Neural progenitor cell (in vitro differentiated cells): ENCODE measurements around the gene ZNF71.

ENCODE experiments used
- EZH2 ChIP-seq: fragments of 200-600 bp; sonication (generic); IDR thresholded peaks from 2 replicates; pipeline ENCODE4 v1.6.1; 2017; ENCODE audit warnings: antibody characterized with exemption, mild to moderate bottlenecking, moderate library complexity
- EZH2phosphoT487 ChIP-seq: fragments of 200-600 bp; sonication (generic); IDR thresholded peaks from 2 replicates; pipeline ENCODE4 v1.6.1; 2017; ENCODE audit warnings: antibody characterized with exemption
- TF ChIP-seq, protein P1 (sequence below): fragments of 200-600 bp; sonication (generic); IDR thresholded peaks from 2 replicates; pipeline ENCODE4 v1.5.1; 2017; ENCODE audit warnings: antibody characterized with exemption, mild to moderate bottlenecking

DNA sequence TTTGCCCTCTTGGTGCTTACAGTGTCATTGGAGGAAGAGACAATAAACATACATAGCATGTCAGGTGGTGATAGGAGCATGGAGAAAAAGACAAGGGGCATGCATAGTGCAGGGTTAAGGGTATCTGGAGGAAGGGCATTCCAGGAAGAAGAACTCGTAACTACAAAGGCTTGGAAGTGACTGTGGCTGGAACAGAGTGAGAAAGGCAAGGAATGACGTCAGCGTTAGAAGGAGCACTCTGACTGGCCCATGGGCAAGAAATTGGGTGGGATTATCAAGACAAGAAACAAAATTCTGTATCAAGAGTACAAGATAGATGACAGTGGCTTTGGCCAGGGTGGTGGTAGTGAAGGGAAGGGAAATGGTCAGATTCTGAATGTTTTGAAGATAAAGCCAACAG lies 59.0 kb downstream of the ZNF71 start:
- TF ChIP-seq EZH2phosphoT487 (no peak), EZH2 (no peak)
- TF ChIP-seq, protein P1, sequence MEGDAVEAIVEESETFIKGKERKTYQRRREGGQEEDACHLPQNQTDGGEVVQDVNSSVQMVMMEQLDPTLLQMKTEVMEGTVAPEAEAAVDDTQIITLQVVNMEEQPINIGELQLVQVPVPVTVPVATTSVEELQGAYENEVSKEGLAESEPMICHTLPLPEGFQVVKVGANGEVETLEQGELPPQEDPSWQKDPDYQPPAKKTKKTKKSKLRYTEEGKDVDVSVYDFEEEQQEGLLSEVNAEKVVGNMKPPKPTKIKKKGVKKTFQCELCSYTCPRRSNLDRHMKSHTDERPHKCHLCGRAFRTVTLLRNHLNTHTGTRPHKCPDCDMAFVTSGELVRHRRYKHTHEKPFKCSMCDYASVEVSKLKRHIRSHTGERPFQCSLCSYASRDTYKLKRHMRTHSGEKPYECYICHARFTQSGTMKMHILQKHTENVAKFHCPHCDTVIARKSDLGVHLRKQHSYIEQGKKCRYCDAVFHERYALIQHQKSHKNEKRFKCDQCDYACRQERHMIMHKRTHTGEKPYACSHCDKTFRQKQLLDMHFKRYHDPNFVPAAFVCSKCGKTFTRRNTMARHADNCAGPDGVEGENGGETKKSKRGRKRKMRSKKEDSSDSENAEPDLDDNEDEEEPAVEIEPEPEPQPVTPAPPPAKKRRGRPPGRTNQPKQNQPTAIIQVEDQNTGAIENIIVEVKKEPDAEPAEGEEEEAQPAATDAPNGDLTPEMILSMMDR, result no peak
